ENCODE data around the gene SGPP2.
"Not testable (repeated sequence)": the region's sequence is repeated elsewhere in the genome, so short reads cannot be mapped to it uniquely, and the experiment has no call there.

The SGPP2 gene

DNA sequence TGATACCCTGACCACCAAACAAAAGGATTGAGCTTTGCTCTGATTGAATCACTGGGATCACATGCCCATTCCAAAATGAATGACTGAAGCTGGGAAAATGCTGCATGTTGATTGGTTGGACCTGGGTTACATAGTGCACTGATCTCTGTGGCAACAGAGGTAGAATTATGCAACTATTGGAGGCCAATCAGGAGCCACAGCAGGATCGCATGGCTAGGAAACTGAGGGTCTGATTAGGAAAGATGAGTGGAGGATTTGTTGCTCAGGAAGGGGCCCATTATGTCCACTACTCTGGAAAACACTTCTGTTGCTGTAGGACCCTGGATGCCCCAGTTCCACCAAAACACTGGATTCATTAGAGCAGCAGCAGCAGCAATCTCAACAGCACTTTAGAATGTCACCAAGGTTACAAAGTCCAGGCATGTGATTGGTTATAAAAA is 25.9 kb upstream of the SGPP2 start:
- POLR2A ChIA-PET = no interaction called here
- CTCF ChIA-PET = no interaction called here
- TF ChIP-seq FOXK2 (IDR thresholded peaks at IDR 0.05) (no peak), ARNT (IDR thresholded peaks at IDR 0.05) (no peak), BHLHE40 (IDR thresholded peaks at IDR 0.05; ENCODE audit: borderline replicate concordance) (no peak), CTBP1 (IDR thresholded peaks at IDR 0.05; ENCODE audit: borderline replicate concordance) (no peak), FOXM1 (IDR thresholded peaks at IDR 0.05; ENCODE audit: borderline replicate concordance) (no peak), TARDBP (IDR thresholded peaks at IDR 0.05) (no peak), FOXA1 (IDR thresholded peaks at IDR 0.05) (no peak)
- no peak for DNase-seq (ENCODE audit: extremely low spot score)

DNA sequence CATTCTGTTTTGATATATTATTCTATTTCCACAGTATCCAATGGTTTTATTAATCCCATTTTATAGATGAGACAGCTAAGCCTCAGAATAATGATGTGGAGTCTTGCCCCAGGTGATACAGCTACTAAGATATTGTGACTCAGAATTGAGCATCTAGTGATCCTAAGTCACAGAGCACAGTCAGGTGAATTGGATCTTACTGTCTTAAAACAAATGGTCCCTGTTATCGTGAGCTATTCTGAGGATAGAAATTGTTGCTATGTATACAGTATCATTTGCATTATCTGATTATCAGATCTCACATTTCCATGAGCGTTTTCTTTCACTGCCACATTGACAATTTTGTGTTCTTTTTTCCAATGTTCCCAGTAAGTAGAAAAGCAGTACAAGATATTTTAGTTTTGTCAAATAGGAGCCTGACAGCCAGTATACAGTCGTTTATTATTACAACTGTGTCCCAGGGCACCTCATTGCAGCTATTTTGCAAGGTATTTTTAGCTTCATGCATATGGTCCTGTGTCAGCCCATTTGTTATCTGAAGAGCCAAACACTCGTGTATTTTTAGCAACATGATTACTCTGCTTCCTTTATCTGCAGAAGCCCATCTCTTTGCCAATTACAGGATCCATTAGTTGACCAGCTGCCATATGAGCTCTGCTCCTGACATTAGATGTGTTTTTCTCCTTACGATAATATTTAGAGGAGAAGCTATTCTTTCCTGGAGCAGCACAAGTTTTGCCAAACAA is 25.1 kb upstream of the SGPP2 start:
- ChIA-PET POLR2A (no interaction called here), CTCF (interaction anchor here (0.5 kb wide), 1 partner anchor 162 kb away, joined by 3 read pairs; no protein-coding TSS in a partner anchor)
- TF ChIP-seq FOXM1 (IDR thresholded peaks at IDR 0.05; ENCODE audit: borderline replicate concordance) = no peak
- no peak for TF ChIP-seq LEF1 (IDR thresholded peaks at IDR 0.05; ENCODE audit: borderline replicate concordance)
- TF ChIP-seq L3MBTL2 (conservative IDR thresholded peaks at IDR 0.05) = no peak
- TF ChIP-seq TARDBP (IDR thresholded peaks at IDR 0.05) = no peak
- no peak for TF ChIP-seq SUZ12 (IDR thresholded peaks at IDR 0.05)
- DNase-seq (ENCODE audit: extremely low spot score) = no peak

DNA sequence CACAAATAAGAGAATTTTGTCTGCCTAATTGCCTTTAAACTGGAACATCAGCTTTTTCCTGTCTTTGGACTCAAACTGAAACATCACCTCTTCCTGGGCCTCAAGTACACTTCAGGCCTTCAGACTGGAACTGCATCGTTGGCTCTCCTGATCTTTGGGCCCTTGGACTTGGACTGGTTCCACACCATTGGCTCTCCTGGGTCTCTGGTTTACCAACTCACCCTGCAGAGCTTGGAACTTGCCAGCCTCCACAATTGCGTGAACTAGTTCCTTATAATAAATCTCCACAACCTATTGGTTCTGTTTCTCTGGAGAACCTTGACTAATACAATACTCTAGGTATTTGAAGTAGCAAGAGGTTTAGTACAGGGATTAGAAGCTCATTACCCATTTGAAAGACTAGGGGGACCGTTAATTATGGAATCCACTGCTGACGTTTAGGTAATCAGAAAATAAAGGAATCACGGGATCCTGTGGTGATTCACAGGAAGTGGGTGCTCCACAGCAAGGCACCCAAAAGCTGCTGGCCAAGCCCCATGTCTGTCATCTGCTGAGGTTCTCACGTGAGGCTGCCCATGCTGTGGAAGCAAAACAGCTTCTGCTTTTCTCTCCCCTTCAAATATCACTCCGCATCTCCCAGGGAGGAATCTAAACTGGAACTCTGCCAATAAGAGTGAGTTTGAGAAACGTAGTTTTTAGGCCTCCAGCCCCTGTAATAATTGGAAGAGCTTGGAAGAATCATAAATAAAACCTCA is 20.0 kb upstream of the SGPP2 start:
- no peak for TF ChIP-seq ELF4 (IDR thresholded peaks at IDR 0.05)
- CTCF ChIA-PET = no interaction called here
- POLR2A ChIA-PET = no interaction called here
- no peak for DNase-seq (ENCODE audit: extremely low spot score)

DNA sequence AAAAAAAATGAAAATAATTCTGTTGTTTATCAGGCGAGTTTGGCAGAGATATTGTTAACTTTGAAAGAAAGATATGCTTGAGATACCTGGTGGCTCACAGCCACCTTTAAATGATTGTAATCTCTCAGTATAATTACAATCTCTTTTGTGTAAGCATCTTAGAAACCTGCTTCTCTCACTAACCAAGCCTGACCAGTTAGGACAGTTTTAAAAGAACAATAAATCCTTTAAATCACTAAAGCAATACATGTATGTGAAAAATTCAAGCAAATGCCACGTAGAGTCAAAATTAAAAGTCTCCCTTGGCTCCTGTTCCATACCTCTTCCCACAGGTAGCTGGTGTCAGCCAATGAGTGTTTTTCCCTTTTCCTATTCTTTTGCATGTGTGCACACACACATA is 15.7 kb upstream of the SGPP2 start:
- TF ChIP-seq ARNT (IDR thresholded peaks at IDR 0.05) (no peak), FOXM1 (IDR thresholded peaks at IDR 0.05; ENCODE audit: borderline replicate concordance) (no peak), BHLHE40 (IDR thresholded peaks at IDR 0.05; ENCODE audit: borderline replicate concordance) (no peak), FOXA1 (IDR thresholded peaks at IDR 0.05) (no peak), ZNF384 (IDR thresholded peaks at IDR 0.05) (no peak), NFRKB (IDR thresholded peaks at IDR 0.05) (no peak), CTBP1 (IDR thresholded peaks at IDR 0.05; ENCODE audit: borderline replicate concordance) (no peak)
- CTCF ChIA-PET = no interaction called here
- no peak for DNase-seq (ENCODE audit: extremely low spot score)
- POLR2A ChIA-PET = no interaction called here

- ChIA-PET POLR2A (no interaction called here), CTCF (interaction anchor here (0.6 to 0.7 kb wide), 2 partner anchors 32 to 94 kb away, joined by 3 to 4 read pairs; no protein-coding TSS in a partner anchor)
- TF ChIP-seq NFRKB (IDR thresholded peaks at IDR 0.05) = no peak
- no peak for TF ChIP-seq FOXM1 (IDR thresholded peaks at IDR 0.05; ENCODE audit: borderline replicate concordance)
- no peak for TF ChIP-seq ELF4 (IDR thresholded peaks at IDR 0.05)
- no peak for TF ChIP-seq CTBP1 (IDR thresholded peaks at IDR 0.05; ENCODE audit: borderline replicate concordance)
- no peak for TF ChIP-seq FOXK2 (IDR thresholded peaks at IDR 0.05)
- no peak for TF ChIP-seq BHLHE40 (IDR thresholded peaks at IDR 0.05; ENCODE audit: borderline replicate concordance)
- TF ChIP-seq ARNT (IDR thresholded peaks at IDR 0.05) = no peak
- TF ChIP-seq, protein P1, sequence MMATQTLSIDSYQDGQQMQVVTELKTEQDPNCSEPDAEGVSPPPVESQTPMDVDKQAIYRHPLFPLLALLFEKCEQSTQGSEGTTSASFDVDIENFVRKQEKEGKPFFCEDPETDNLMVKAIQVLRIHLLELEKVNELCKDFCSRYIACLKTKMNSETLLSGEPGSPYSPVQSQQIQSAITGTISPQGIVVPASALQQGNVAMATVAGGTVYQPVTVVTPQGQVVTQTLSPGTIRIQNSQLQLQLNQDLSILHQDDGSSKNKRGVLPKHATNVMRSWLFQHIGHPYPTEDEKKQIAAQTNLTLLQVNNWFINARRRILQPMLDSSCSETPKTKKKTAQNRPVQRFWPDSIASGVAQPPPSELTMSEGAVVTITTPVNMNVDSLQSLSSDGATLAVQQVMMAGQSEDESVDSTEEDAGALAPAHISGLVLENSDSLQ (IDR thresholded peaks at IDR 0.05) = no peak
- no peak for TF ChIP-seq FOXA1 (IDR thresholded peaks at IDR 0.05)
- no peak for TF ChIP-seq SUZ12 (IDR thresholded peaks at IDR 0.05)
- no peak for TF ChIP-seq SP1 (IDR thresholded peaks at IDR 0.05)
- TF ChIP-seq HDGF (IDR thresholded peaks at IDR 0.05; ENCODE audit: borderline replicate concordance) = no peak
- TF ChIP-seq LEF1 (IDR thresholded peaks at IDR 0.05; ENCODE audit: borderline replicate concordance) = no peak
- TF ChIP-seq TARDBP (IDR thresholded peaks at IDR 0.05) = no peak
- no peak for TF ChIP-seq L3MBTL2 (conservative IDR thresholded peaks at IDR 0.05)
- no peak for TF ChIP-seq ZNF384 (IDR thresholded peaks at IDR 0.05)
- DNase-seq (ENCODE audit: extremely low spot score) = no peak
These were observed 13.8 kb upstream of the SGPP2 start for GRCh38 chr2:222410534-222410933.

- DNase-seq (ENCODE audit: extremely low spot score); POLR2A ChIA-PET; CTCF ChIA-PET: not testable (repeated sequence)
These were observed 12.0 kb upstream of the SGPP2 start for GRCh38 chr2:222412334-222412733.

GRCh38 chr2:222413295-222413911 is 10.9 kb upstream of the SGPP2 start:
- CTCF ChIA-PET = no interaction called here
- no peak for TF ChIP-seq FOXM1 (IDR thresholded peaks at IDR 0.05; ENCODE audit: borderline replicate concordance)
- TF ChIP-seq L3MBTL2 (conservative IDR thresholded peaks at IDR 0.05) = no peak
- TF ChIP-seq TARDBP (IDR thresholded peaks at IDR 0.05) = no peak
- TF ChIP-seq LEF1 (IDR thresholded peaks at IDR 0.05; ENCODE audit: borderline replicate concordance) = no peak
- DNase-seq (ENCODE audit: extremely low spot score) = no peak
- POLR2A ChIA-PET = no interaction called here

DNA sequence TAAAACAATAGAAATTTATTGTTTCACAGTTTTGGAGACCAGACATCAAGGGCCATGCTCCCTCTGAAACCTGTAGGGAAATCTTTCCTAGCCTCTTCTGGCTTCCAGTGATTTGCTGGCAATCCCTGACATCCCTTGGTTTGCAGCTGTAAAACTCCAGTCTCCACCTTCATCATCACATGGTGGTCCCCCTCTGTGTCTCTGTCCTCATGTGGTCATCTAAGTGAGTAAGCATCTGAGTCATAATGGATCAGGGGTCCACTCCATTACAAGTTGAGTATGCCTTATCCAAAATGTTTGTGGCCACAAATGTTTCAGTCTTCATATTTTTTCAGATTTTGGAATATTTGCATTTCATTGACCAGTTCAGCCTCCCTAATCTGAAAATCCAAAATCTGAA is 5.6 kb upstream of the SGPP2 start:
- TF ChIP-seq SP1 (IDR thresholded peaks at IDR 0.05) (no peak), BHLHE40 (IDR thresholded peaks at IDR 0.05; ENCODE audit: borderline replicate concordance) (no peak), HDGF (IDR thresholded peaks at IDR 0.05; ENCODE audit: borderline replicate concordance) (no peak), TARDBP (IDR thresholded peaks at IDR 0.05) (no peak), L3MBTL2 (conservative IDR thresholded peaks at IDR 0.05) (no peak), SUZ12 (IDR thresholded peaks at IDR 0.05) (no peak), FOXA1 (IDR thresholded peaks at IDR 0.05) (no peak), ARNT (IDR thresholded peaks at IDR 0.05) (no peak), LEF1 (IDR thresholded peaks at IDR 0.05; ENCODE audit: borderline replicate concordance) (no peak), ZNF384 (IDR thresholded peaks at IDR 0.05) (no peak), ELF4 (IDR thresholded peaks at IDR 0.05) (no peak), NFRKB (IDR thresholded peaks at IDR 0.05) (no peak)
- TF ChIP-seq, protein P1 (IDR thresholded peaks at IDR 0.05) = no peak
- CTCF ChIA-PET = no interaction called here
- DNase-seq (ENCODE audit: extremely low spot score) = no peak
- POLR2A ChIA-PET = no interaction called here
